ENCODE data around the gene UQCRHL.
A peak's percentile ranks its signal among the peaks of the same experiment; 100 is the strongest.

Gene UQCRHL

DNA sequence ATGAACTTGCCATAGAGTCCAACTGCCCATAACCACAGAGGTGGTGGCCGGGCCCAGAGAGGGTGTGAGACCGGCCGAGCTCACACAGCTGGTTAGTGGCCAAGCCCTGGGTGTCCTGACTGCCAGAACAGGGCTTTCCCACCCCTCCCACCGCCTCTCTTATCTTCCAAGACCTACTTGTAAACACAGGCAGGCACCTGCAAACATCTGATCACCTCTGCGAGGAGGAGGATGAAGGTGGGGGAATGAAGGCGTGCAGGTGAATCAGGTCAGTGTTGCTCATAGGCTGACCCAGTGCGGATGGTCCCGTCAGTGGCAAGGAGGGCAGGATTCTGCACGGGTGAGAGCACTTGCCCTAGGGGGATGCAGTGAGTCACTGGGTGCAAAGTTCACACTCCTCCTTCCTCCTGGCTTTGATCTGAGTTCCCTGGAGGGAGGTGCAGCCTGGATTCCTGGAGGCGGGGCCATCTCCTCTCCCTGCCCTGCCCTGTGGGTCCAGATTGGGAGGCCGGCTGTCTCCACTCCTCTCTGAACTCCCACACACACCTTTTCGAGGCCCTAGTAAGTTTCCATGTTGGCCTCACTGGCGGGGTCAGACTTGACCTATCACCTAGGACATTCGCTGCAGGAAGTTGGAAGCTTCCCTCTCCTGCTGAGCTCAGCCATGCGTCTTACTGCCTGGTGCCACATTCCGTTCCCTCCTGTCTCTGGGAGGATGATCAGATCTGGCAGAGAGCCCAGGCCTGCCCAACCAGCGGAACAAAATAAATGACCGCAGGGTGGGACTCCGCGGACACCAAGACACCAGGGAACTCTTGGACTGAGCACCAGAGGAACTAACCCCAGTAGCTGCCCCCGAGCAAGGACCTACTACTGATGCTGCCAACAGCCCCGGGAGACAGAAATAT, 7.3 kb downstream of the UQCRHL start:
- Histone ChIP-seq H3K4me2 (ENCODE audit: low read length) (peak overlapping the region; percentile 66), H3K27ac (peak overlapping the region; percentile 83), H2AFZ (peak overlapping the region; percentile 69), H3K9me3 (ENCODE audit: control insufficient read depth, low read length) (no peaks in the 10 kb centered on the region), H3K79me2 (no peaks in the 10 kb centered on the region), H3K27me3 (ENCODE audit: control insufficient read depth, insufficient read depth, low read length) (no peaks in the 10 kb centered on the region), H3K36me3 (ENCODE audit: control insufficient read depth, insufficient read depth, low read length) (no peaks in the 10 kb centered on the region), H3K9ac (no peak overlapping the region), H3K4me3 (ENCODE audit: low read depth, low read length) (peak overlapping the region; percentile 48), H3K4me1 (peaks cover 9% of the 10 kb centered on the region)
- TF ChIP-seq CTCF (IDR thresholded peaks at IDR 0.05) = no peak

DNA sequence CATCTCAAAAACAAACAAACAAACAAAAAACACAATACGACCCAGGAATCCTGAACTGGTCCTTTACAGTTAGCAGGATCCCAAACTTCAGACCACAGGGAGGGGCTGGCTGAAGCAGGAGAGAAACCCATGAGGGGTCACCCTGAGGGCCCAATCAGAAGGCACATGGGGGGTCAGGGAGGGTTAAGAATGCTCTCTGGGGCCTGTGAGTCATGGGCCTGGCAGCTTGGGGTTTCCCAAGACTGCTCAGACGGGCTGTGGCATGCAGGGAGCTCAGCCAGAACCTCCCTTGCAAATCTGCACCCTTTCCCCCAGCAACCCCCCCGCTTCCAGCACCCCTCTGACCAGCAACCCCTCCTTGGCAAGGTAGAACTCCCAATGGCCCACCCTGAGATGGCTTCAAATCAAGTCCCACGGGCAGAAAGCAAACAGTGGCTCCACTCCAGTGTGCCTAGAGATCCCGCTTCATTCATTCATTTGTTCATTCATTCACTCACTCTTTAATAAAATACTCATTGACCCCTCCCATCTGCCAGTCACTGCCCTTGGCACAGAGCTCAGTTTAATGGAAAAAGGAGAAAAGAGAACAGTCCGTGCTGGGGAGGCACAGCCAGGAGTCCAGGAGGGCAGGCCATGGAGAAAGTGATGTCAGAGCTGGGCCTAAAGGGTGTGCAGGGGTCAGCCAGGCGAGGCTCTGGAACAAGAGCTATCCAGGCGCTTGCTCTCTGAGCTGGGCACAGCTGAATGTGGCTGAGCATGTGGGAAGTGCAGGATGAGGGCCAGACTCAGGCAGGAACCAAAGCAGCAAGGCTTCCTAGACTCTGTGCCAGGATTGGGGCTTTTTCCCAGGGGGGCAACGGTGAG, 8.2 kb downstream of the UQCRHL start:
- H3K79me2 ChIP-seq = no peaks in the 10 kb centered on the region
- no peak overlapping the region for H3K4me3 ChIP-seq (ENCODE audit: low read depth, low read length)
- peaks cover 9% of the 10 kb centered on the region for H3K4me1 ChIP-seq
- H3K4me2 ChIP-seq (ENCODE audit: low read length) = peak overlapping the region; percentile 37
- H3K9ac ChIP-seq = no peak overlapping the region
- H3K36me3 ChIP-seq (ENCODE audit: control insufficient read depth, insufficient read depth, low read length) = no peaks in the 10 kb centered on the region
- no peaks in the 10 kb centered on the region for H3K9me3 ChIP-seq (ENCODE audit: control insufficient read depth, low read length)
- H3K27me3 ChIP-seq (ENCODE audit: control insufficient read depth, insufficient read depth, low read length) = no peaks in the 10 kb centered on the region
- H2AFZ ChIP-seq = peak overlapping the region; percentile 50
- no peak for TF ChIP-seq CTCF (IDR thresholded peaks at IDR 0.05)
- H3K27ac ChIP-seq = peak overlapping the region; percentile 83

GRCh38 chr1:15797614-15798390, 9.6 kb downstream of the UQCRHL start:
- no peak overlapping the region for H2AFZ ChIP-seq
- peaks cover 9% of the 10 kb centered on the region for H3K4me1 ChIP-seq
- no peaks in the 10 kb centered on the region for H3K27me3 ChIP-seq (ENCODE audit: control insufficient read depth, insufficient read depth, low read length)
- no peak overlapping the region for H3K27ac ChIP-seq
- H3K4me2 ChIP-seq (ENCODE audit: low read length) = no peak overlapping the region
- TF ChIP-seq CTCF (IDR thresholded peaks at IDR 0.05) = no peak
- no peaks in the 10 kb centered on the region for H3K9me3 ChIP-seq (ENCODE audit: control insufficient read depth, low read length)
- H3K4me3 ChIP-seq (ENCODE audit: low read depth, low read length) = no peak overlapping the region
- no peak overlapping the region for H3K9ac ChIP-seq
- no peaks in the 10 kb centered on the region for H3K36me3 ChIP-seq (ENCODE audit: control insufficient read depth, insufficient read depth, low read length)
- no peaks in the 10 kb centered on the region for H3K79me2 ChIP-seq

- Histone ChIP-seq H3K4me1 (peaks cover 11% of the 10 kb centered on the region), H3K27me3 (ENCODE audit: control insufficient read depth, insufficient read depth, low read length) (no peaks in the 10 kb centered on the region), H3K79me2 (no peaks in the 10 kb centered on the region), H3K27ac (no peak overlapping the region), H3K9me3 (ENCODE audit: control insufficient read depth, low read length) (no peaks in the 10 kb centered on the region), H3K4me3 (ENCODE audit: low read depth, low read length) (no peak overlapping the region), H3K9ac (no peak overlapping the region), H3K4me2 (ENCODE audit: low read length) (no peak overlapping the region), H2AFZ (no peak overlapping the region), H3K36me3 (ENCODE audit: control insufficient read depth, insufficient read depth, low read length) (no peaks in the 10 kb centered on the region)
- TF ChIP-seq CTCF (IDR thresholded peaks at IDR 0.05) = no peak
Measured at GRCh38 chr1:15796086-15796462, 11.4 kb downstream of the UQCRHL start.
